Measurements from ENCODE around the gene DDB1.

GRCh38 chr11:61369372-61370348, 36.8 kb upstream of the DDB1 start:
- no peak for TF ChIP-seq ZNF431 (CRISPR knock-in tag; IDR thresholded peaks at IDR 0.05; ENCODE audit: borderline replicate concordance, low read depth)
- TF ChIP-seq ZNF547 (CRISPR knock-in tag; IDR thresholded peaks at IDR 0.05), result no peak
- TF ChIP-seq BRCA1 (CRISPR knock-in tag; IDR thresholded peaks at IDR 0.05), result no peak
- no peak for TF ChIP-seq GTF2F1 (IDR thresholded peaks at IDR 0.05; ENCODE audit: low read length)
- no peak for TF ChIP-seq SMAD3 (CRISPR knock-in tag; IDR thresholded peaks at IDR 0.05)
- TF ChIP-seq SNRNP70 (IDR thresholded peaks at IDR 0.05; ENCODE audit: low read depth, low read length), result no peak
- no peak for TF ChIP-seq EZH2 (conservative IDR thresholded peaks at IDR 0.05; ENCODE audit: low read depth, low read length)
- TF ChIP-seq PAXIP1 (CRISPR knock-in tag; conservative IDR thresholded peaks at IDR 0.05), result peak; percentile 87
- TF ChIP-seq ZNF3 (CRISPR knock-in tag; IDR thresholded peaks at IDR 0.05), result no peak
- TF ChIP-seq, protein P1, sequence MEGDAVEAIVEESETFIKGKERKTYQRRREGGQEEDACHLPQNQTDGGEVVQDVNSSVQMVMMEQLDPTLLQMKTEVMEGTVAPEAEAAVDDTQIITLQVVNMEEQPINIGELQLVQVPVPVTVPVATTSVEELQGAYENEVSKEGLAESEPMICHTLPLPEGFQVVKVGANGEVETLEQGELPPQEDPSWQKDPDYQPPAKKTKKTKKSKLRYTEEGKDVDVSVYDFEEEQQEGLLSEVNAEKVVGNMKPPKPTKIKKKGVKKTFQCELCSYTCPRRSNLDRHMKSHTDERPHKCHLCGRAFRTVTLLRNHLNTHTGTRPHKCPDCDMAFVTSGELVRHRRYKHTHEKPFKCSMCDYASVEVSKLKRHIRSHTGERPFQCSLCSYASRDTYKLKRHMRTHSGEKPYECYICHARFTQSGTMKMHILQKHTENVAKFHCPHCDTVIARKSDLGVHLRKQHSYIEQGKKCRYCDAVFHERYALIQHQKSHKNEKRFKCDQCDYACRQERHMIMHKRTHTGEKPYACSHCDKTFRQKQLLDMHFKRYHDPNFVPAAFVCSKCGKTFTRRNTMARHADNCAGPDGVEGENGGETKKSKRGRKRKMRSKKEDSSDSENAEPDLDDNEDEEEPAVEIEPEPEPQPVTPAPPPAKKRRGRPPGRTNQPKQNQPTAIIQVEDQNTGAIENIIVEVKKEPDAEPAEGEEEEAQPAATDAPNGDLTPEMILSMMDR (CRISPR knock-in tag; IDR thresholded peaks at IDR 0.05), result no peak
- no peak for TF ChIP-seq ATF7 (IDR thresholded peaks at IDR 0.05)
- TF ChIP-seq ATF7 (CRISPR knock-in tag; IDR thresholded peaks at IDR 0.05), result no peak
- TF ChIP-seq GATAD2A (CRISPR knock-in tag; IDR thresholded peaks at IDR 0.05), result peak; percentile 61; the same call in 1 of the 2 replicates
- no peak for TF ChIP-seq ZBTB7A (CRISPR knock-in tag; IDR thresholded peaks at IDR 0.05)
- TF ChIP-seq SP2 (CRISPR knock-in tag; IDR thresholded peaks at IDR 0.05), result no peak
